Medulla oblongata (tissue), 1 donor: ENCODE results near the gene EPB41L1.

Source experiments
- DNase-seq: peaks from one replicate; pipeline ENCODE4 v3.0.0-alpha.2; 2015; ENCODE audit errors: extremely low spot score

Gene EPB41L1

DNA sequence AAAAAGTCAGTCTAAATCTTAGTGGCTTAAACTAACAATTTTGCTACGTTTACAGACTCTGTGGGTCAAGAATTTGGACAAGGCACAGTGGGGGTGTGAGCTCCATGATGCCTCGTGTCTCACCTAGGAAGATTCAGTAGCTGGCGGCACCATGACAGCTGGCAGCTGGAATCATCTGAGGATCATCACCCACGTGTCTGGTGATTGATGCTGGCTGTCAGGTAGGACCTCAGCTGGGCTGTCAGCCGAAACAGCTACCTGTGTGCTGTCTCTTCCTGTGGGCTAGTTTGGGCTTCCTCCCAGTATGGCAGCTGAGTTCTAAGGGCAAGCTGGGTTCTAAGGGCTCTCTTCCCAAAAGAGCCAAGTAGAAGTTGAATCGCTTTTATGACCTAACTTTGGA is 125.2 kb downstream of the EPB41L1 start:
- DNase-seq = no peak

DNA sequence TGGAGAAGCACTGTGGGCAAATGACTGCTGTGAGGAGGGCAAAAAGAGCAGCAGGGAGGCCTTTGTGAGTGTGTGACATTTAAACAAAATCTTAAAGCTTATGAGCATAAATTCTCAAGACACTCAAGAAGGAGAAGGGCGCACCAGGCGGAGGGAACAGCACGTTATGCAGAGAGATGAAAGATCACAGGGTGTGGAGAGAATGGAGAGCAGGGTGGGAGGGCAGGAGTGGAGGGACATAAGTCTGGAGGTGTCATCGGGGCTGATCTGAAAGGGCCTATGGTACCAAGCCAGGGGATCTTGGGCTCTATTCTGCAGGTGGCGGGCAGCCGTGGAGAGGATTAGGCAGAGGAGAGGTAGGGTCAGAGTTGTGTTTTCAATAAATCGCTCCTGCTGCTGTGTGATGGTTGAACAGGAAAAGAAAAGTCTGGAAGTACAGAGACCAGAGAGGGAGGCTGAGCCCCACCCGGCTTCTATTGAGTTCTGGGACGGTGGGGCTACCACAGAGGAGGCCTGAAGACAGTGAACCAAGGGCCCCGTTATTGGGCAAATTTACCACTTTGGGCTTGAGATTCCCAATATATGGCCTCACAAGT is 127.3 kb downstream of the EPB41L1 start:
- no peak for DNase-seq
